ENCODE results near the gene RENBP.

RENBP gene

GRCh38 chrX:153937056-153937455 is 7.4 kb downstream of the RENBP start (continued):
- TF ChIP-seq ZNF513 (tag by site-specific recombination; IDR thresholded peaks at IDR 0.05), result no peak
- no peak for TF ChIP-seq GLI4 (tag by site-specific recombination; IDR thresholded peaks at IDR 0.05)
- TF ChIP-seq KLF10 (tag by site-specific recombination; IDR thresholded peaks at IDR 0.05), result no peak
- TF ChIP-seq ZNF302 (tag by site-specific recombination; IDR thresholded peaks at IDR 0.05; ENCODE audit: low read depth), result peak; percentile 28; the same call in 1 of the 2 replicates
- TF ChIP-seq IKZF3 (tag by site-specific recombination; IDR thresholded peaks at IDR 0.05), result no peak
- TF ChIP-seq HOXD13 (CRISPR knock-in tag; IDR thresholded peaks at IDR 0.05; ENCODE audit: borderline replicate concordance), result no peak
- no peak for TF ChIP-seq KLF17 (tag by site-specific recombination; IDR thresholded peaks at IDR 0.05)
- no peak for TF ChIP-seq ZSCAN5A (tag by site-specific recombination; IDR thresholded peaks at IDR 0.05)
- TF ChIP-seq AEBP2 (tag by site-specific recombination; IDR thresholded peaks at IDR 0.05; ENCODE audit: borderline replicate concordance), result 0 out of 2 replicates have a peak, but pooled peaks have one; percentile 67
- TF ChIP-seq SP7 (tag by site-specific recombination; IDR thresholded peaks at IDR 0.05), result no peak
- no peak for TF ChIP-seq TCF7L2 (IDR thresholded peaks at IDR 0.05; ENCODE audit: borderline replicate concordance, low read depth, low read length)
- TF ChIP-seq ZNF529 (tag by site-specific recombination; IDR thresholded peaks at IDR 0.05; ENCODE audit: insufficient replicate concordance), result no peak
- peak; percentile 96; the same call in 1 of the 2 replicates for TF ChIP-seq ZNF354C (tag by site-specific recombination; IDR thresholded peaks at IDR 0.05; ENCODE audit: borderline replicate concordance, low read depth)
- TF ChIP-seq ZNF341 (tag by site-specific recombination; IDR thresholded peaks at IDR 0.05; ENCODE audit: low read depth), result 0 out of 2 replicates have a peak, but pooled peaks have one; percentile 44
- TF ChIP-seq PRDM1 (tag by site-specific recombination; IDR thresholded peaks at IDR 0.05), result no peak
- no peak for TF ChIP-seq PRDM10 (tag by site-specific recombination; IDR thresholded peaks at IDR 0.05)
- TF ChIP-seq ZBTB11 (tag by site-specific recombination; conservative IDR thresholded peaks at IDR 0.05; ENCODE audit: low read depth), result peak; percentile 87
- TF ChIP-seq ZNF600 (tag by site-specific recombination; IDR thresholded peaks at IDR 0.05), result no peak
- no peak for TF ChIP-seq ZNF324 (tag by site-specific recombination; IDR thresholded peaks at IDR 0.05)
- no peak for TF ChIP-seq ZNF239 (tag by site-specific recombination; IDR thresholded peaks at IDR 0.05)
- TF ChIP-seq ZNF449 (tag by site-specific recombination; IDR thresholded peaks at IDR 0.05), result no peak; the same call in 1 of the 2 replicates
- TF ChIP-seq ZNF280D (tag by site-specific recombination; IDR thresholded peaks at IDR 0.05), result no peak
